GDM1 (cell line): Measurements from ENCODE around the gene SHPK.

Experiments
- DNase-seq: peaks from one replicate; lab custom pipeline; 2025; lab: John Stamatoyannopoulos, UW

SHPK gene

GRCh38 chr17:3626831-3627768, 8.9 kb downstream of the SHPK start:
- no peak for DNase-seq

GRCh38 chr17:3622977-3623594, 13.0 kb downstream of the SHPK start:
- DNase-seq = no peak

- DNase-seq = no peak
Observed at GRCh38 chr17:3621146-3621720, 14.8 kb downstream of the SHPK start.

- no peak for DNase-seq
Observed at GRCh38 chr17:3615160-3615870, 20.7 kb downstream of the SHPK start.

GRCh38 chr17:3613124-3613523, 22.9 kb downstream of the SHPK start:
- no peak for DNase-seq

GRCh38 chr17:3610523-3610922, 25.5 kb downstream of the SHPK start:
- DNase-seq = no peak

GRCh38 chr17:3609689-3610088, 26.4 kb downstream of the SHPK start:
- no peak for DNase-seq

GRCh38 chr17:3603870-3604259, 32.2 kb downstream of the SHPK start:
- no peak for DNase-seq

- DNase-seq = no peak
Observed at GRCh38 chr17:3603119-3603869, 32.8 kb downstream of the SHPK start.

GRCh38 chr17:3602499-3602898, 33.6 kb downstream of the SHPK start:
- peak; percentile 40 for DNase-seq

GRCh38 chr17:3600529-3601205, 35.4 kb downstream of the SHPK start:
- DNase-seq = no peak

- no peak for DNase-seq
Observed at GRCh38 chr17:3598078-3598477, 38.0 kb downstream of the SHPK start.

GRCh38 chr17:3596804-3597464, 39.1 kb downstream of the SHPK start:
- DNase-seq = no peak

GRCh38 chr17:3594976-3595375, 41.1 kb downstream of the SHPK start:
- DNase-seq = no peak

GRCh38 chr17:3594051-3594800, 41.8 kb downstream of the SHPK start:
- DNase-seq = no peak

GRCh38 chr17:3593384-3593783, 42.7 kb downstream of the SHPK start:
- DNase-seq = no peak

GRCh38 chr17:3592216-3592860, 43.7 kb downstream of the SHPK start:
- DNase-seq = no peak

- DNase-seq = no peak
Observed at GRCh38 chr17:3590768-3591167, 45.3 kb downstream of the SHPK start.

- no peak for DNase-seq
Observed at GRCh38 chr17:3590231-3590630, 45.8 kb downstream of the SHPK start.
